CD8-positive, alpha-beta memory T cell (primary cell): Measurements from ENCODE around the gene TMEM205. TPM values are rescaled to one million over a fixed set of nuclear protein-coding genes. Genes with fewer than 3 reads are reported as not detected.

Source experiments
- CTCF ChIA-PET: fragments of 350-600 bp; sonication (Branson Sonifier 250); formaldehyde crosslinking; loops from one replicate; lab custom pipeline; 2021; ENCODE audit warnings: antibody characterized with exemption; lab: Charles Lee
- POLR2A ChIA-PET: fragments of 350-600 bp; sonication (Branson Sonifier 250); formaldehyde crosslinking; loops from one replicate; lab custom pipeline; 2021; ENCODE audit warnings: antibody characterized with exemption; lab: Charles Lee
- DNase-seq, 5 donors: peaks; one replicate each; pipeline versions ENCODE4 v3.0.0 to v3.0.0-alpha.2; 2020 to 2022; ENCODE audit warnings: mixed read lengths in 1 of 5
- H3K27ac ChIP-seq: one replicate; pipeline ENCODE4 v1.7.0; 2013; ENCODE audit warnings: low read depth, mild to moderate bottlenecking, low read length, moderate library complexity
- H3K27me3 ChIP-seq: 2 replicates; pipeline ENCODE4 v1.7.0; 2013; ENCODE audit warnings: low read length, mild to moderate bottlenecking; ENCODE audit not compliant: insufficient read depth, poor library complexity, severe bottlenecking
- H3K36me3 ChIP-seq: 2 replicates; pipeline ENCODE4 v1.7.0; 2013; ENCODE audit warnings: mild to moderate bottlenecking, low read length, moderate library complexity; ENCODE audit not compliant: insufficient read depth
- H3K4me1 ChIP-seq: 2 replicates; pipeline ENCODE4 v1.7.0; 2013; ENCODE audit warnings: mild to moderate bottlenecking, low read length, moderate library complexity; ENCODE audit not compliant: insufficient read depth
- H3K4me3 ChIP-seq: 2 replicates; pipeline ENCODE4 v1.7.0; 2013; ENCODE audit warnings: mild to moderate bottlenecking, low read length
- H3K9me3 ChIP-seq: 2 replicates; pipeline ENCODE4 v1.7.0; 2013; ENCODE audit warnings: mild to moderate bottlenecking, low read length
- H3K27ac Mint-ChIP-seq, 8 donors: one replicate each; pipeline ENCODE4 v1.8.0; 2020 to 2021; ENCODE audit warnings: mixed read lengths in 8 of 8, mild to moderate bottlenecking in 6 of 8, inconsistent platforms in 3 of 8, moderate library complexity in 3 of 8
- H3K27me3 Mint-ChIP-seq, 2 donors: one replicate each; pipeline ENCODE4 v1.8.0; 2020 to 2021; ENCODE audit warnings: mixed read lengths in 2 of 2, mild to moderate bottlenecking in 1 of 2, moderate library complexity in 1 of 2
- H3K36me3 Mint-ChIP-seq, 3 donors: one replicate each; pipeline ENCODE4 v1.8.0; 2020 to 2021; ENCODE audit warnings: mixed read lengths in 3 of 3, inconsistent platforms in 1 of 3, mild to moderate bottlenecking in 1 of 3
- H3K4me1 Mint-ChIP-seq, 3 donors: one replicate each; pipeline ENCODE4 v1.8.0; 2020 to 2021; ENCODE audit warnings: mixed read lengths in 3 of 3, inconsistent platforms in 1 of 3, mild to moderate bottlenecking in 1 of 3
- H3K4me3 Mint-ChIP-seq, 7 donors: one replicate each; pipeline ENCODE4 v1.8.0; 2020 to 2021; ENCODE audit warnings: mixed read lengths in 7 of 7, mild to moderate bottlenecking in 6 of 7, moderate library complexity in 4 of 7, inconsistent platforms in 2 of 7
- H3K9me3 Mint-ChIP-seq, 5 donors: one replicate each; pipeline ENCODE4 v1.8.0; 2020 to 2022; ENCODE audit warnings: mixed read lengths in 5 of 5, mild to moderate bottlenecking in 3 of 5, moderate library complexity in 2 of 5, inconsistent platforms in 1 of 5
- polyA plus RNA-seq: library from polyadenylated mRNA; unstranded; fragments of 300-500 nt; fragmentation: Illumina TruSeq; gene quantifications from one replicate; pipeline ENCODE4 v1.2.3, GENCODE V29; 2021
- total RNA-seq, 2 experiments: library from RNA; stranded (reverse); gene quantifications; one replicate each; pipeline ENCODE4 v1.2.3, GENCODE V29; 2021

TMEM205 gene
- total RNA-seq (10 to 100 TPM; 24.8 to 30.5 TPM), polyA plus RNA-seq (75.9 TPM)

GRCh38 chr19:11346104-11346940, at the start of gene TMEM205, which contains the start of gene CCDC159:
Gene TMEM205, minus strand, starts transcription at chr19:11346268. Its CDS starts 649 bp downstream, at chr19:11345619.
Gene CCDC159, plus strand, starts transcription at chr19:11346519. Its CDS starts 88 bp downstream, at chr19:11346607.
- Mint-ChIP-seq H3K4me1 (peaks cover 23 to 31% (median 30%) of the 10 kb centered on the region in 3 donors), H3K27ac (peak within 1 kb of the TSS; percentile 69 to 97 (median 93)), H3K27me3 (peaks cover 0 to 2% of the 10 kb centered on the region in 2 donors), H3K9me3 (peaks cover 0 to 2% (median 0%) of the 10 kb centered on the region in 5 donors), H3K4me3 (peak within 1 kb of the TSS; percentile 86 to 99 (median 95)), H3K36me3 (peaks cover 2 to 12% (median 8%) of the 10 kb centered on the region in 3 donors)
- Histone ChIP-seq H3K27ac (peak within 1 kb of the TSS; percentile 72), H3K36me3 (no peaks in the 10 kb centered on the region), H3K27me3 (no peaks in the 10 kb centered on the region), H3K4me3 (peak within 1 kb of the TSS; percentile 85), H3K9me3 (no peaks in the 10 kb centered on the region), H3K4me1 (peaks cover 20% of the 10 kb centered on the region)
- DNase-seq, result peak; percentile 98 to 99 (median 98)
- CTCF ChIA-PET, result interaction anchor here (0.7 to 2.8 kb wide), 4 partner anchors 23 to 137 kb away, joined by 3 to 12 read pairs (median 4); partner anchors contain the start of gene SWSAP1
- POLR2A ChIA-PET, result interaction anchor here (0.7 to 1.8 kb wide), 5 partner anchors 12 to 35 kb away, joined by 3 to 24 read pairs (median 5); partner anchors contain the start of gene SWSAP1

DNA sequence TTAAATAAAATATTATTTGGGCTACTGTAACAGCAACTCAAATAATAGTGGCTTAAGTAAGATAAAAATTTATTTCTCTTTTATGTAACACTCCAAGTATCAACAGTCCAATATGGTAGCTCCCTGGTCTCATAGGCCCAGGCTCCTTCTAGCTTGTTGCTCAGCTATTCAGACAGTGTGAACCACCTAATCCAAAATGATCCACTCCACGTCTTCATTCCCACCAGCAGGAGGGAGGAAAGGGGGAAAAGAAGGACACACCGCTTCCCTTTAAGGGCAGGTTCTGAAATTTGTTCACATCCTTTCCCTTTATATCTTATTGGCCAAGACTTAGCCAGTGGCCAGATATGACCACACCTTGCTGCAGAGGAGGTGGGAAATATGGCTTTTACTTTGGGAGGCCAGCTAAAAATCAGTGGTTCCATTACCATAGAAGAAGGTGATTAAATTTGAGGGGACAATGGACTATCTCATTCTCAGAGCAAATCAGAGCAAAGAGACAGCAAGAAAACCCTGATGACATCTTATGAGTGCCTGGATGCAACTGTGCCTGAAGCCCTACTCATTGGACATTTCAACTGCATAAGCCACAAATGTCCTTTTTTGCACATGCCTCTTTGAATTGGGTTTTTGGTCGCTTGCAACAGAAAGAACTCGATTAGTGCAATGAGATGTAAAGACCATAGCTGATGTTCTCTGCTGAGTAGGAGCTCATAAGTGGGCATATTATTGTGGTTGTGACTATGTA, 45.0 kb upstream of the TMEM205 start:
- Mint-ChIP-seq H3K4me1 (peaks cover 3 to 7% (median 5%) of the 10 kb centered on the region in 3 donors), H3K4me3 (no peak overlapping the region)

DNA sequence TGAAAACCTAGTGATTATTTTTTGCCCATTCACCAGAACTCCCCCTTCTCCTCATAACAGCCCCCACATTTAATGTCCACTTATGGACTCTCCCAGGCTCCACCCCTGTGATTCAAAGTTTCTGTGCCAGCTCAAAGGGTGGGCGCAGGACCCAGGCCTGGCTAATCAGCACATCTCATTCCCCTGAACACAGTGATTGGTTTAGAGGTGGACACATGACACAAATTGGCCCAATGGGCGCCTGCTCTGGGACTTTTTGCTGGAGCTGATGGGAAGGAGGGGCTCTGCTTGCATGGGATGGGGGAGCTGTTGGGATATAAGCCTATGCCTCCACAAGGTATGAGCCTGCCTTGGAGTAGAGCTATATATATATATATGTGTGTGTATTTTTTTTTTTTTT, 44.3 kb upstream of the TMEM205 start:
- Histone ChIP-seq H3K9me3 (no peaks in the 10 kb centered on the region), H3K4me1 (peaks cover 5% of the 10 kb centered on the region), H3K4me3 (no peak overlapping the region), H3K27ac (no peak overlapping the region), H3K36me3 (no peaks in the 10 kb centered on the region), H3K27me3 (no peaks in the 10 kb centered on the region)
- Mint-ChIP-seq H3K36me3 (peaks cover 0 to 3% (median 0%) of the 10 kb centered on the region in 3 donors), H3K9me3 (peaks cover 0 to 4% (median 0%) of the 10 kb centered on the region in 5 donors), H3K27ac (no peak overlapping the region), H3K27me3 (peaks cover 4 to 7% of the 10 kb centered on the region in 2 donors), H3K4me1 (peaks cover 3 to 7% (median 5%) of the 10 kb centered on the region in 3 donors), H3K4me3 (no peak overlapping the region)
- no peak for DNase-seq
- POLR2A ChIA-PET, result no interaction called here
- CTCF ChIA-PET, result interaction anchor here (2.2 kb wide), 1 partner anchor 9 kb away, joined by 10 read pairs; no protein-coding TSS in a partner anchor

More for the DNA sequence above, 45.0 kb upstream of the TMEM205 start:
- no peak overlapping the region for H3K4me3 ChIP-seq
- H3K27ac ChIP-seq, result no peak overlapping the region
- no peak for DNase-seq
- H3K36me3 ChIP-seq, result no peaks in the 10 kb centered on the region
- ChIA-PET POLR2A (interaction anchor here (0.6 kb wide), 1 partner anchor 14 kb away, joined by 4 read pairs; no protein-coding TSS in a partner anchor), CTCF (interaction anchor here (2.2 kb wide), 1 partner anchor 10 kb away, joined by 10 read pairs; no protein-coding TSS in a partner anchor)
- Mint-ChIP-seq H3K27me3 (peaks cover 6 to 8% of the 10 kb centered on the region in 2 donors), H3K36me3 (peaks cover 0 to 4% (median 0%) of the 10 kb centered on the region in 3 donors), H3K9me3 (peaks cover 0 to 4% (median 0%) of the 10 kb centered on the region in 5 donors), H3K27ac (no peak overlapping the region)
- H3K4me1 ChIP-seq, result peaks cover 5% of the 10 kb centered on the region
- no peaks in the 10 kb centered on the region for H3K27me3 ChIP-seq
- H3K9me3 ChIP-seq, result no peaks in the 10 kb centered on the region

- CTCF ChIA-PET, result no interaction called here
- peaks cover 8 to 21% (median 16%) of the 10 kb centered on the region in 3 donors for H3K4me1 Mint-ChIP-seq
- H3K4me3 Mint-ChIP-seq, result no peak overlapping the region
- no peak overlapping the region for H3K4me3 ChIP-seq
- H3K27ac Mint-ChIP-seq, result peak overlapping the region in 1 of 8 donors; percentile 79
- H3K27ac ChIP-seq, result no peak overlapping the region
- peaks cover 0 to 4% (median 0%) of the 10 kb centered on the region in 5 donors for H3K9me3 Mint-ChIP-seq
- no peak for DNase-seq
- H3K36me3 ChIP-seq, result no peaks in the 10 kb centered on the region
- H3K4me1 ChIP-seq, result peaks cover 18% of the 10 kb centered on the region
- H3K27me3 Mint-ChIP-seq, result peaks cover 7 to 11% of the 10 kb centered on the region in 2 donors
- POLR2A ChIA-PET, result no interaction called here
- no peaks in the 10 kb centered on the region for H3K36me3 Mint-ChIP-seq
- peaks cover 5% of the 10 kb centered on the region for H3K27me3 ChIP-seq
- H3K9me3 ChIP-seq, result no peaks in the 10 kb centered on the region
These were observed 41.3 kb upstream of the TMEM205 start for GRCh38 chr19:11387162-11388034.

DNA sequence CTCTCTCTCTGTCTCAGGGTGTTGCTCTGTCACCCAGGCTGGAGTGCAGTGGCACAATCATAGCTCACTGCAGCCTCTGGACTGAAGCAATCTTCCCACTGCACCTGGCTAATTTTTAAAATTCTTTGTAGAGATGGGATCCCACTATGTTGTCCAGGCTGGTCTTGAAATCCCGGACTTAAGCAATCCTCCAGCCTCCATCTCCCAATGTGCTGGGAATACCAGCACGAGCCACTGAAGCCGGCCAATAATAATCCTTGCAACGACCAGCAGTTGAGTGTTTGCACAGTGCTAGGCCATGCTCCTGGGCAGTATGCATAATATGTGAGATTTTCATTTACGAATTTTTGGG, 38.7 kb upstream of the TMEM205 start:
- H3K4me1 ChIP-seq, result peaks cover 40% of the 10 kb centered on the region
- POLR2A ChIA-PET, result interaction anchor here (2.0 kb wide), 1 partner anchor 10 kb away, joined by 10 read pairs; the partner anchor contains the start of gene SWSAP1
- peaks cover 5% of the 10 kb centered on the region for H3K27me3 ChIP-seq
- H3K9me3 ChIP-seq, result no peaks in the 10 kb centered on the region
- peaks cover 26 to 42% (median 37%) of the 10 kb centered on the region in 3 donors for H3K4me1 Mint-ChIP-seq
- no peaks in the 10 kb centered on the region for H3K36me3 ChIP-seq
- peak overlapping the region in 2 of 8 donors; percentile 7 to 37 for H3K27ac Mint-ChIP-seq
- H3K27me3 Mint-ChIP-seq, result peaks cover 13 to 15% of the 10 kb centered on the region in 2 donors
- H3K27ac ChIP-seq, result no peak overlapping the region
- H3K4me3 ChIP-seq, result no peak overlapping the region
- peak overlapping the region in 1 of 7 donors; percentile 32 for H3K4me3 Mint-ChIP-seq
- no peak for DNase-seq
- CTCF ChIA-PET, result interaction anchor here (1.5 kb wide), 1 partner anchor 98 kb away, joined by 7 read pairs; no protein-coding TSS in a partner anchor
- H3K36me3 Mint-ChIP-seq, result peaks cover 0 to 3% (median 2%) of the 10 kb centered on the region in 3 donors
- H3K9me3 Mint-ChIP-seq, result peaks cover 0 to 3% (median 0%) of the 10 kb centered on the region in 5 donors

- no peaks in the 10 kb centered on the region for H3K9me3 ChIP-seq
- peaks cover 27 to 43% (median 39%) of the 10 kb centered on the region in 3 donors for H3K4me1 Mint-ChIP-seq
- H3K4me1 ChIP-seq, result peaks cover 42% of the 10 kb centered on the region
- H3K36me3 Mint-ChIP-seq, result peaks cover 0 to 3% (median 2%) of the 10 kb centered on the region in 3 donors
- H3K27ac Mint-ChIP-seq, result peak overlapping the region in 1 of 8 donors; percentile 34
- H3K36me3 ChIP-seq, result no peaks in the 10 kb centered on the region
- peaks cover 5% of the 10 kb centered on the region for H3K27me3 ChIP-seq
- peak overlapping the region in 2 of 7 donors; percentile 17 to 27 for H3K4me3 Mint-ChIP-seq
- POLR2A ChIA-PET, result interaction anchor here (0.6 to 2.0 kb wide), 5 partner anchors 9 to 1125 kb away, joined by 3 to 10 read pairs (median 5); partner anchors contain the start of genes ODAD3, PRKCSH and SWSAP1
- H3K27ac ChIP-seq, result peak overlapping the region; percentile 47
- peaks cover 0 to 3% (median 0%) of the 10 kb centered on the region in 5 donors for H3K9me3 Mint-ChIP-seq
- no peak for DNase-seq
- peaks cover 13 to 15% of the 10 kb centered on the region in 2 donors for H3K27me3 Mint-ChIP-seq
- CTCF ChIA-PET, result interaction anchor here (0.7 to 4.2 kb wide), 9 partner anchors 10 to 177 kb away, joined by 3 to 21 read pairs (median 6); partner anchors contain the start of genes ODAD3, PRKCSH and SWSAP1
- no peak overlapping the region for H3K4me3 ChIP-seq
These were observed 37.6 kb upstream of the TMEM205 start for GRCh38 chr19:11383706-11384048.
